ENCODE results near the gene PPP1R14C.
"Not testable (repeated sequence)": the region's sequence is repeated elsewhere in the genome, so short reads cannot be mapped to it uniquely, and the experiment has no call there.

Gene PPP1R14C

GRCh38 chr6:150142670-150143515 is at the start of gene PPP1R14C:
PPP1R14C (plus strand) TSS chr6:150143044; CDS start chr6:150143193, 149 bp downstream.
- no peak for DNase-seq

GRCh38 chr6:150093397-150093796 is 49.4 kb upstream of the PPP1R14C start:
- no peak for DNase-seq

GRCh38 chr6:150098155-150098554 is 44.7 kb upstream of the PPP1R14C start:
- DNase-seq, result no peak

GRCh38 chr6:150099546-150099945 is 43.3 kb upstream of the PPP1R14C start:
- DNase-seq, result no peak

- no peak for DNase-seq
These were observed 42.9 kb upstream of the PPP1R14C start for GRCh38 chr6:150099953-150100352.

GRCh38 chr6:150100745-150101144 is 42.1 kb upstream of the PPP1R14C start:
- no peak for DNase-seq

GRCh38 chr6:150102750-150103270 is 40.0 kb upstream of the PPP1R14C start:
- no peak for DNase-seq

- no peak for DNase-seq
These were observed 30.6 kb upstream of the PPP1R14C start for GRCh38 chr6:150112233-150112632.

GRCh38 chr6:150115769-150116168 is 27.1 kb upstream of the PPP1R14C start:
- DNase-seq, result no peak

GRCh38 chr6:150116200-150116800 is 26.5 kb upstream of the PPP1R14C start:
- DNase-seq, result no peak

- no peak for DNase-seq
These were observed 24.6 kb upstream of the PPP1R14C start for GRCh38 chr6:150118203-150118602.

- DNase-seq, result no peak
These were observed 24.2 kb upstream of the PPP1R14C start for GRCh38 chr6:150118627-150119026.

GRCh38 chr6:150119173-150119572 is 23.7 kb upstream of the PPP1R14C start:
- DNase-seq, result no peak

- DNase-seq, result no peak
These were observed 19.2 kb upstream of the PPP1R14C start for GRCh38 chr6:150123645-150124044.

GRCh38 chr6:150124235-150124634 is 18.6 kb upstream of the PPP1R14C start:
- no peak for DNase-seq

GRCh38 chr6:150126641-150127291 is 16.1 kb upstream of the PPP1R14C start:
- no peak for DNase-seq

- DNase-seq, result no peak
These were observed 14.4 kb upstream of the PPP1R14C start for GRCh38 chr6:150128425-150128824.

GRCh38 chr6:150129616-150130505 is 13.0 kb upstream of the PPP1R14C start:
- DNase-seq, result no peak

GRCh38 chr6:150133686-150134085 is 9.2 kb upstream of the PPP1R14C start:
- no peak for DNase-seq

GRCh38 chr6:150134280-150134920 is 8.4 kb upstream of the PPP1R14C start:
- DNase-seq, result no peak

GRCh38 chr6:150137711-150138110 is 5.1 kb upstream of the PPP1R14C start:
- not testable (repeated sequence) for DNase-seq

- no peak for DNase-seq
These were observed 4.2 kb upstream of the PPP1R14C start for GRCh38 chr6:150138638-150139037.
